Glutamatergic neuron (in vitro differentiated cells): ENCODE results near the gene CNTFR. TPM values are rescaled to one million over a fixed set of nuclear protein-coding genes. Genes with fewer than 3 reads are reported as not detected.

Experiments used
- DNase-seq: peaks from one replicate; pipeline ENCODE4 v3.0.0; 2022
- H3K27ac Mint-ChIP-seq: one replicate; pipeline ENCODE4 v1.8.0; 2020; ENCODE audit warnings: mild to moderate bottlenecking, mixed read lengths, inconsistent platforms; ENCODE audit not compliant: unreplicated experiment
- H3K27me3 Mint-ChIP-seq: one replicate; pipeline ENCODE4 v1.8.0; 2020; ENCODE audit warnings: mild to moderate bottlenecking, moderate library complexity, mixed read lengths, inconsistent platforms; ENCODE audit not compliant: unreplicated experiment
- H3K36me3 Mint-ChIP-seq: one replicate; pipeline ENCODE4 v1.8.0; 2020; ENCODE audit warnings: mild to moderate bottlenecking, mixed read lengths, inconsistent platforms; ENCODE audit not compliant: unreplicated experiment
- H3K4me1 Mint-ChIP-seq: one replicate; pipeline ENCODE4 v1.8.0; 2020; ENCODE audit warnings: mild to moderate bottlenecking, low read depth, mixed read lengths, inconsistent platforms; ENCODE audit not compliant: unreplicated experiment
- H3K4me3 Mint-ChIP-seq: one replicate; pipeline ENCODE4 v1.8.0; 2020; ENCODE audit warnings: mild to moderate bottlenecking, mixed read lengths, inconsistent platforms; ENCODE audit not compliant: unreplicated experiment
- H3K9me3 Mint-ChIP-seq: one replicate; pipeline ENCODE4 v1.8.0; 2020; ENCODE audit warnings: mild to moderate bottlenecking, moderate library complexity, mixed read lengths, inconsistent platforms; ENCODE audit not compliant: unreplicated experiment
- total RNA-seq: library from RNA; stranded (reverse); fragmentation: NEBNext Ultra II Directional; extraction: Animal tissue kit (Norgen Biotek cat#: 25700); gene quantifications from one replicate; pipeline ENCODE4 v1.2.1, GENCODE V29; 2021; ENCODE audit not compliant: unreplicated experiment
- TF ChIP-seq, protein P1 (sequence below): fragments of 200-600 bp; sonication (generic); IDR thresholded peaks from one replicate; pipeline ENCODE4 v1.5.0; 2021; ENCODE audit not compliant: partially characterized antibody, unreplicated experiment

CNTFR gene
- total RNA-seq, 1 donor from 2014 or later, result 170 TPM

DNA sequence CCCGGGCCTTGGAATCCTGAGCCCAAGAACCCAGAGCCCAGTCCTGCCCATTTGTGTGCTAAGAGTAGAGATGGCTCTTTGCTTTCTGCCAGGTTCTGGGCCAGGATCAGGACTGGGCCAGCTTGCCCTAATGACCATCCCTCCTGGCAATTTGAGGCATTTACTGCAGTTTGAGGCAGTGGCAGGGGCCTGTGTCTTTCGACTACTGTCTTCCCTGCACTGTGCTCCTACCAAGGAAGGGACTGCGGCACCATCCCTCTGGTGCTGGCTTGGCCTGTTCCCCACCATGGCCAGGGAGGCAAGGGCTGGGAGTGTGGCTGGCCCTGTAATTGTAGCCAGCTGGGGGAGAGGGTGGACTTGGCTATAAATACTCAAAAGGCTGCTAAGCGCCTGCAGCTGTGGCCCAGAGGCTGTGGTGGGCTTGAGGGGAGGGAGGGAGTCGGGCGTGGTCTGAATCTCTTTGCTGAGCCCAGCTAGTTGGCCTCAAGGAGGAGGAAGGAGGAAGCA lies 71.4 kb downstream of the CNTFR start:
- Mint-ChIP-seq H3K27ac (no peak overlapping the region), H3K4me3 (no peak overlapping the region), H3K27me3 (peaks cover 6% of the 10 kb centered on the region), H3K4me1 (peaks cover 18% of the 10 kb centered on the region), H3K9me3 (no peaks in the 10 kb centered on the region), H3K36me3 (peaks cover 5% of the 10 kb centered on the region)
- no peak for DNase-seq
- TF ChIP-seq, protein P1, sequence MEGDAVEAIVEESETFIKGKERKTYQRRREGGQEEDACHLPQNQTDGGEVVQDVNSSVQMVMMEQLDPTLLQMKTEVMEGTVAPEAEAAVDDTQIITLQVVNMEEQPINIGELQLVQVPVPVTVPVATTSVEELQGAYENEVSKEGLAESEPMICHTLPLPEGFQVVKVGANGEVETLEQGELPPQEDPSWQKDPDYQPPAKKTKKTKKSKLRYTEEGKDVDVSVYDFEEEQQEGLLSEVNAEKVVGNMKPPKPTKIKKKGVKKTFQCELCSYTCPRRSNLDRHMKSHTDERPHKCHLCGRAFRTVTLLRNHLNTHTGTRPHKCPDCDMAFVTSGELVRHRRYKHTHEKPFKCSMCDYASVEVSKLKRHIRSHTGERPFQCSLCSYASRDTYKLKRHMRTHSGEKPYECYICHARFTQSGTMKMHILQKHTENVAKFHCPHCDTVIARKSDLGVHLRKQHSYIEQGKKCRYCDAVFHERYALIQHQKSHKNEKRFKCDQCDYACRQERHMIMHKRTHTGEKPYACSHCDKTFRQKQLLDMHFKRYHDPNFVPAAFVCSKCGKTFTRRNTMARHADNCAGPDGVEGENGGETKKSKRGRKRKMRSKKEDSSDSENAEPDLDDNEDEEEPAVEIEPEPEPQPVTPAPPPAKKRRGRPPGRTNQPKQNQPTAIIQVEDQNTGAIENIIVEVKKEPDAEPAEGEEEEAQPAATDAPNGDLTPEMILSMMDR, result no peak

DNA sequence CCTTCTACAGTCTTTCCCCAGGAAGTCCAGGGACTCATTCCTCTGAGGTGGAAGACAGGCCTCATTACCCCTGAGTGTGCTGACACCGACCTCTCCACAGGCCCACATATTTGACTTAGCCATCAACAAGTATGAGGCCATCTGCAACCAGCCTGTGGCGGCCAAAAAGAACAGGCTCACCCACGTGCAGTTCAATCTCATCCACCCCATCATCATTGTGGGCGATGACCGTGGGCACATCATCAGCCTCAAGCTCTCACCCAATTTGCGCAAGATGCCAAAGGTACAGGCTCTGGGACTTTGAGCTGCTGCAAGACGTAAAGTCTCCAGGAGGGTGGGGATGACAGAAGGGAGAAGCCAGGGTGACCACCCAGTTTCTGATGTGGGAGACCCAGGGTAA lies 72.3 kb downstream of the CNTFR start:
- no peaks in the 10 kb centered on the region for H3K36me3 Mint-ChIP-seq
- H3K4me1 Mint-ChIP-seq, result peaks cover 22% of the 10 kb centered on the region
- peaks cover 2% of the 10 kb centered on the region for H3K27me3 Mint-ChIP-seq
- no peak overlapping the region for H3K27ac Mint-ChIP-seq
- TF ChIP-seq, protein P1, result no peak
- no peak overlapping the region for H3K4me3 Mint-ChIP-seq
- DNase-seq, result no peak
- H3K9me3 Mint-ChIP-seq, result no peaks in the 10 kb centered on the region

DNA sequence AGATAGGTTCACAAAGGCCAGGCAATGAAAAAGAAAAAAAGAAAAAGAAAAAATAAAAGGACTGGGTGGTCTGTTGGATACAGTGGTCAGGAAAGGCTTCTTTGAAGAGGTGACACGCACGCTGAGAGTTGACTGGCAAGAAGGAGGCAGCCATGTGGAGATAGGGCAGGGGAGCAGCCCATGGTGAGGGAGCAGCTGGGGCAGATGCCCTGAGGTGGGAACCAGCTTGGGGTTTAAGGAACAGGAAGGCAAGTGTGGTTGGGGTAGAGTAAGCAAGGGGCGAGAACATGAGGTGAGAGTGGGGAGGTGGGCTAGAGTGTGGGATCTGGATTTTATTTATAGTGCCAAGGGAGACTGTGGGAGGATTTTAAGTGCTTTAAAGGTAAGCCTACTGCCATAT lies 73.6 kb downstream of the CNTFR start:
- peaks cover 25% of the 10 kb centered on the region for H3K4me1 Mint-ChIP-seq
- TF ChIP-seq, protein P1, result no peak
- no peak overlapping the region for H3K27ac Mint-ChIP-seq
- no peak overlapping the region for H3K4me3 Mint-ChIP-seq
- H3K27me3 Mint-ChIP-seq, result peaks cover 2% of the 10 kb centered on the region
- no peaks in the 10 kb centered on the region for H3K9me3 Mint-ChIP-seq
- H3K36me3 Mint-ChIP-seq, result no peaks in the 10 kb centered on the region
- DNase-seq, result no peak

DNA sequence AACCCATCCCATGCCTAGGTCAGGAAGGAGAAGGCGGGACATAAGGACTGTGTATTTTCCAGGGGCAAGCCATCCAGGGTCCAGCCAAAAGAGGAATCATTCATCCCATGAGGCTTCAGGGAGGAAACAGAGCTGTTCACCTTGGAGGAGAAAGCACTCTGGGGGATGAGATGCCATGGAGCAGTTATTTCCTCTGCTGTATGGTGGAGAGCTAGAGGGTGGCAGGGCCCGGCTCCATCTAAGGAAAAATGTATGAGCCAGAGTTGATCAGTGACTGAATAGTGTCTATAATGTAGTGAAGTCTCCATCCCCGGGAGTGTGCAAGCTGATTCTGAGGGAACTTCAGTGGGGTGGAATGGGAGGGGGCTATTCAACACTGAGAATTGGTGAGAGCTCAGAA lies 74.7 kb downstream of the CNTFR start:
- TF ChIP-seq, protein P1, result no peak
- peaks cover 35% of the 10 kb centered on the region for H3K4me1 Mint-ChIP-seq
- peaks cover 3% of the 10 kb centered on the region for H3K27me3 Mint-ChIP-seq
- H3K4me3 Mint-ChIP-seq, result no peak overlapping the region
- H3K36me3 Mint-ChIP-seq, result no peaks in the 10 kb centered on the region
- no peak for DNase-seq
- H3K27ac Mint-ChIP-seq, result no peak overlapping the region
- peaks cover 1% of the 10 kb centered on the region for H3K9me3 Mint-ChIP-seq

DNA sequence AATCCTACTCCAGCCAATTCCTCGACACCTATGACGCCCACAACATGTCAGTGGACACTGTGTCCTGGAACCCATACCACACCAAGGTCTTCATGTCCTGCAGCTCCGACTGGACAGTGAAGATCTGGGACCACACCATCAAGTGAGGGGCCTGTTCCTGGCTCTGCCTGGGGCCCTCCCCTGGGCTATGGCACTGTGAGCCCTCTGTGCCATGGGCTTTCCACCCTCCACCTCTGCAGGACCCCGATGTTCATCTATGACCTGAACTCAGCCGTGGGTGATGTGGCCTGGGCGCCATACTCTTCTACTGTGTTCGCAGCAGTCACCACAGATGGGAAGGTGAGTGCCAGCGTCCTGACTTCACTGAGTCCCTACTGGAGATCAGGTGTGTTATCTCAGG lies 75.1 kb downstream of the CNTFR start:
- Mint-ChIP-seq H3K27ac (no peak overlapping the region), H3K9me3 (peaks cover 1% of the 10 kb centered on the region), H3K36me3 (no peaks in the 10 kb centered on the region), H3K4me1 (peaks cover 39% of the 10 kb centered on the region), H3K27me3 (peaks cover 6% of the 10 kb centered on the region), H3K4me3 (no peak overlapping the region)
- TF ChIP-seq, protein P1, result no peak
- DNase-seq, result no peak
